B cell (primary cell): ENCODE measurements around the gene FAM76A. TPM values are rescaled to one million over a fixed set of nuclear protein-coding genes. Genes with fewer than 3 reads are reported as not detected.

ENCODE experiments used
- ATAC-seq: fragments of 200-7000 bp; cut with Tn5 transposase; one replicate; pipeline ENCODE4 v1.10.0; 2021; ENCODE audit warnings: low read depth, mild to moderate bottlenecking, moderate number of reproducible peaks, moderate library complexity
- CTCF ChIA-PET: fragments of 350-600 bp; sonication (Branson Sonifier 250); formaldehyde crosslinking; loops from one replicate; lab custom pipeline; 2021; ENCODE audit warnings: antibody characterized with exemption, inconsistent platforms; lab: Charles Lee
- POLR2A ChIA-PET: fragments of 350-600 bp; sonication (Branson Sonifier 250); formaldehyde crosslinking; loops from one replicate; lab custom pipeline; 2021; ENCODE audit warnings: antibody characterized with exemption; lab: Charles Lee
- DNase-seq: peaks from one replicate; pipeline ENCODE4 v3.0.0; 2013
- H2AFZ ChIP-seq: 2 replicates; pipeline ENCODE4 v1.6.1; 2012; ENCODE audit warnings: mild to moderate bottlenecking, low read depth, low read length; ENCODE audit not compliant: insufficient read depth, poor library complexity, severe bottlenecking
- H3K27ac ChIP-seq, 2 donors: 1 replicate in 1 of 2; 2 replicates in 1 of 2; pipeline ENCODE4 v1.5.1; 2012 to 2013; ENCODE audit warnings: low read length in 2 of 2, mild to moderate bottlenecking in 2 of 2, moderate library complexity in 1 of 2
- H3K27me3 ChIP-seq, 4 experiments: fragments of 200-600 bp in 1 of 4; sonication (generic) in 1 of 4; replicated peaks in 1 of 4; 1 replicate in 2 of 4; 2 replicates in 2 of 4; pipeline versions ENCODE4 v1.6.1 to v1.7.0; 2013 to 2016; ENCODE audit warnings: low read length in 3 of 4, mild to moderate bottlenecking in 2 of 4, mixed read lengths in 1 of 4, moderate library complexity in 1 of 4; ENCODE audit not compliant: insufficient read depth in 4 of 4, control insufficient read depth in 3 of 4; ENCODE audit errors: control extremely low read depth in 1 of 4
- H3K36me3 ChIP-seq, 2 experiments: replicated peaks in 1 of 2; 1 replicate in 1 of 2; 2 replicates in 1 of 2; pipeline versions ENCODE4 v1.6.1 to v1.7.1; 2013; ENCODE audit warnings: low read length in 1 of 2; ENCODE audit not compliant: insufficient read depth in 2 of 2, control insufficient read depth in 1 of 2; ENCODE audit errors: control extremely low read depth in 1 of 2, extremely low read depth in 1 of 2
- H3K4me1 ChIP-seq, 2 donors: fragments of 200-600 bp in 1 of 2; sonication (generic) in 1 of 2; 1 replicate in 1 of 2; 2 replicates in 1 of 2; pipeline versions ENCODE4 v1.5.1 to v1.6.1; 2013 to 2017; ENCODE audit warnings: low read length in 2 of 2; ENCODE audit not compliant: control insufficient read depth in 2 of 2, insufficient read depth in 2 of 2
- H3K4me2 ChIP-seq: replicated peaks from 2 replicates; pipeline ENCODE3; 2012; ENCODE audit warnings: mild to moderate bottlenecking, low read depth, low read length; ENCODE audit not compliant: poor library complexity, severe bottlenecking
- H3K4me3 ChIP-seq, 5 experiments: fragments of 200-600 bp in 1 of 5; sonication (generic) in 1 of 5; 1 replicate in 3 of 5; 2 replicates in 2 of 5; pipeline versions ENCODE4 v1.5.1 to v1.7.0; 2011 to 2016; ENCODE audit warnings: low read length in 4 of 5, mild to moderate bottlenecking in 4 of 5, low read depth in 2 of 5, control low read depth in 1 of 5, moderate library complexity in 1 of 5; ENCODE audit not compliant: insufficient read depth in 1 of 5; ENCODE audit errors: control extremely low read depth in 1 of 5, extremely low read depth in 1 of 5
- H3K79me2 ChIP-seq: fragments of 200-600 bp; sonication (generic); one replicate; pipeline ENCODE4 v1.6.0; 2016; ENCODE audit warnings: low read length; ENCODE audit not compliant: control insufficient read depth, insufficient read depth
- H3K9ac ChIP-seq: fragments of 200-600 bp; sonication (generic); 2 replicates; pipeline ENCODE4 v1.6.1; 2017; ENCODE audit warnings: mild to moderate bottlenecking, low read length, moderate library complexity
- H3K9me3 ChIP-seq, 3 donors: one replicate each; pipeline versions ENCODE4 v1.6.1 to v1.7.1; 2013; ENCODE audit warnings: low read length in 2 of 3; ENCODE audit not compliant: control insufficient read depth in 2 of 3, insufficient read depth in 1 of 3; ENCODE audit errors: control extremely low read depth in 1 of 3
- H4K20me1 ChIP-seq: 2 replicates; pipeline ENCODE4 v1.6.0; 2012; ENCODE audit warnings: mild to moderate bottlenecking, low read length; ENCODE audit not compliant: insufficient read depth, control insufficient read depth, poor library complexity, severe bottlenecking
- H3K27ac Mint-ChIP-seq: one replicate; pipeline ENCODE4 v1.8.0; 2021; ENCODE audit warnings: mixed read lengths
- H3K27me3 Mint-ChIP-seq: one replicate; pipeline ENCODE4 v1.8.0; 2021; ENCODE audit warnings: mixed read lengths
- H3K4me1 Mint-ChIP-seq: one replicate; pipeline ENCODE4 v1.8.0; 2021; ENCODE audit warnings: mixed read lengths
- H3K4me3 Mint-ChIP-seq: one replicate; pipeline ENCODE4 v1.8.0; 2021; ENCODE audit warnings: mixed read lengths
- H3K9me3 Mint-ChIP-seq: one replicate; pipeline ENCODE4 v1.8.0; 2022; ENCODE audit warnings: mixed read lengths; ENCODE audit not compliant: insufficient read depth
- EZH2 ChIP-seq: IDR thresholded peaks from 2 replicates; pipeline ENCODE4 v1.6.1; 2012; ENCODE audit warnings: borderline replicate concordance, low read depth, mild to moderate bottlenecking, moderate library complexity, low read length; ENCODE audit not compliant: insufficient read depth, poor library complexity, severe bottlenecking
- WGBS: methylation state at CpG from one replicate; pipeline ENCODE4 v1.1.5; 2013; ENCODE audit warnings: missing lambda C conversion rate; ENCODE audit not compliant: insufficient coverage; 5-methylcytosine and 5-hydroxymethylcytosine counted together
- intact Hi-C: fragments of 100-400 bp; cut with micrococcal nuclease; formaldehyde crosslinking; loops from one replicate; pipeline ENCODE4 v1.10.0; 2022
- polyA plus RNA-seq: library from polyadenylated mRNA; depleted of rRNA; stranded (reverse); fragments of >200 nt; gene quantifications from 2 replicates; pipeline ENCODE4 v1.2.3, GENCODE V29; 2012
- total RNA-seq, 2 donors: library from RNA; stranded (reverse); fragments of 120-200 nt in 1 of 2; gene quantifications; 1 replicate in 1 of 2; 2 replicates in 1 of 2; pipeline versions ENCODE4 v1.2.3 to v1.2.4, GENCODE V29; 2013 to 2022
- TF ChIP-seq, protein P1 (sequence below): fragments of 200-600 bp; IDR thresholded peaks from one replicate; pipeline ENCODE4 v1.8.0; 2022; ENCODE audit warnings: antibody characterized with exemption, mild to moderate bottlenecking

Gene FAM76A
- total and polyA plus RNA-seq, 2 donors (not counting 1 experiment from before 2014, with no cell fraction given): 11.7 to 25.0 TPM

GRCh38 chr1:27745466-27745865 lies 19.7 kb downstream of the FAM76A start:
- no peak overlapping the region for H3K4me3 Mint-ChIP-seq
- H3K4me2 ChIP-seq: no peak overlapping the region
- H3K4me3 ChIP-seq: no peak overlapping the region
- no peaks in the 10 kb centered on the region for H3K4me1 ChIP-seq
- H3K27me3 ChIP-seq: no peaks in the 10 kb centered on the region
- H3K27ac ChIP-seq: no peak overlapping the region
- CTCF ChIA-PET: no interaction called here
- POLR2A ChIA-PET: no interaction called here
- no peak overlapping the region for H3K9ac ChIP-seq
- H3K27ac Mint-ChIP-seq: no peak overlapping the region
- H3K27me3 Mint-ChIP-seq: no peaks in the 10 kb centered on the region
- H3K9me3 Mint-ChIP-seq: no peaks in the 10 kb centered on the region
- intact Hi-C loops: no loop called here
- ATAC-seq (no peak), DNase-seq (no peak)
- H4K20me1 ChIP-seq: no peaks in the 10 kb centered on the region
- no peaks in the 10 kb centered on the region for H3K4me1 Mint-ChIP-seq
- H3K9me3 ChIP-seq: no peaks in the 10 kb centered on the region
- TF ChIP-seq, protein P1, sequence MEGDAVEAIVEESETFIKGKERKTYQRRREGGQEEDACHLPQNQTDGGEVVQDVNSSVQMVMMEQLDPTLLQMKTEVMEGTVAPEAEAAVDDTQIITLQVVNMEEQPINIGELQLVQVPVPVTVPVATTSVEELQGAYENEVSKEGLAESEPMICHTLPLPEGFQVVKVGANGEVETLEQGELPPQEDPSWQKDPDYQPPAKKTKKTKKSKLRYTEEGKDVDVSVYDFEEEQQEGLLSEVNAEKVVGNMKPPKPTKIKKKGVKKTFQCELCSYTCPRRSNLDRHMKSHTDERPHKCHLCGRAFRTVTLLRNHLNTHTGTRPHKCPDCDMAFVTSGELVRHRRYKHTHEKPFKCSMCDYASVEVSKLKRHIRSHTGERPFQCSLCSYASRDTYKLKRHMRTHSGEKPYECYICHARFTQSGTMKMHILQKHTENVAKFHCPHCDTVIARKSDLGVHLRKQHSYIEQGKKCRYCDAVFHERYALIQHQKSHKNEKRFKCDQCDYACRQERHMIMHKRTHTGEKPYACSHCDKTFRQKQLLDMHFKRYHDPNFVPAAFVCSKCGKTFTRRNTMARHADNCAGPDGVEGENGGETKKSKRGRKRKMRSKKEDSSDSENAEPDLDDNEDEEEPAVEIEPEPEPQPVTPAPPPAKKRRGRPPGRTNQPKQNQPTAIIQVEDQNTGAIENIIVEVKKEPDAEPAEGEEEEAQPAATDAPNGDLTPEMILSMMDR: no peak
- TF ChIP-seq EZH2: no peak
- H3K79me2 ChIP-seq: no peaks in the 10 kb centered on the region
- no peak overlapping the region for H2AFZ ChIP-seq
- H3K36me3 ChIP-seq: peaks cover 8 to 47% of the 10 kb centered on the region in 2 experiments
- WGBS: 98% methylated on average over 4 of the region's 4 CpGs

GRCh38 chr1:27752360-27752759 lies 26.6 kb downstream of the FAM76A start:
- POLR2A ChIA-PET: interaction anchor here (0.7 kb wide), 1 partner anchor 621 kb away, joined by 3 read pairs; no protein-coding TSS in a partner anchor
- Mint-ChIP-seq H3K9me3 (no peaks in the 10 kb centered on the region), H3K4me1 (peaks cover 3% of the 10 kb centered on the region), H3K27me3 (no peaks in the 10 kb centered on the region), H3K4me3 (no peak overlapping the region), H3K27ac (no peak overlapping the region)
- no peaks in the 10 kb centered on the region for H4K20me1 ChIP-seq
- no peak for DNase-seq
- H3K4me3 ChIP-seq: no peak overlapping the region
- H3K27me3 ChIP-seq: no peaks in the 10 kb centered on the region
- peak overlapping the region in 1 of 2 donors; percentile 33 for H3K27ac ChIP-seq
- H3K9ac ChIP-seq: no peak overlapping the region
- no peaks in the 10 kb centered on the region for H3K9me3 ChIP-seq
- no peaks in the 10 kb centered on the region for H3K4me1 ChIP-seq
- intact Hi-C loops: no loop called here
- no peak overlapping the region for H2AFZ ChIP-seq
- no peak overlapping the region for H3K4me2 ChIP-seq
- TF ChIP-seq, protein P1: no peak
- TF ChIP-seq EZH2: no peak
- no peaks in the 10 kb centered on the region for H3K79me2 ChIP-seq
- 0% methylated on average over 1 of the region's 3 CpGs for WGBS
- no peak for ATAC-seq
- peaks cover 10 to 59% of the 10 kb centered on the region in 2 experiments for H3K36me3 ChIP-seq
- CTCF ChIA-PET: no interaction called here
